GM12891 (cell line): ENCODE results near the gene HDAC9.

Experiments
- POLR2A ChIP-seq: IDR thresholded peaks from 2 replicates; pipeline ENCODE4 v1.6.1; 2011; ENCODE audit warnings: low read depth, low read length, control low read depth
- POLR2AphosphoS5 ChIP-seq: IDR thresholded peaks from 2 replicates; pipeline ENCODE4 v1.6.1; 2011; ENCODE audit warnings: low read depth, low read length, control low read depth
- POU2F2 ChIP-seq: IDR thresholded peaks from 2 replicates; pipeline ENCODE4 v1.6.1; 2011; ENCODE audit warnings: low read depth, mild to moderate bottlenecking, control low read depth, low read length, moderate library complexity
- SPI1 ChIP-seq: IDR thresholded peaks from 2 replicates; pipeline ENCODE4 v1.6.1; 2011; ENCODE audit warnings: low read depth, low read length, control low read depth
- TAF1 ChIP-seq: IDR thresholded peaks from 2 replicates; pipeline ENCODE4 v1.6.1; 2011; ENCODE audit warnings: low read depth, low read length, control low read depth

DNA sequence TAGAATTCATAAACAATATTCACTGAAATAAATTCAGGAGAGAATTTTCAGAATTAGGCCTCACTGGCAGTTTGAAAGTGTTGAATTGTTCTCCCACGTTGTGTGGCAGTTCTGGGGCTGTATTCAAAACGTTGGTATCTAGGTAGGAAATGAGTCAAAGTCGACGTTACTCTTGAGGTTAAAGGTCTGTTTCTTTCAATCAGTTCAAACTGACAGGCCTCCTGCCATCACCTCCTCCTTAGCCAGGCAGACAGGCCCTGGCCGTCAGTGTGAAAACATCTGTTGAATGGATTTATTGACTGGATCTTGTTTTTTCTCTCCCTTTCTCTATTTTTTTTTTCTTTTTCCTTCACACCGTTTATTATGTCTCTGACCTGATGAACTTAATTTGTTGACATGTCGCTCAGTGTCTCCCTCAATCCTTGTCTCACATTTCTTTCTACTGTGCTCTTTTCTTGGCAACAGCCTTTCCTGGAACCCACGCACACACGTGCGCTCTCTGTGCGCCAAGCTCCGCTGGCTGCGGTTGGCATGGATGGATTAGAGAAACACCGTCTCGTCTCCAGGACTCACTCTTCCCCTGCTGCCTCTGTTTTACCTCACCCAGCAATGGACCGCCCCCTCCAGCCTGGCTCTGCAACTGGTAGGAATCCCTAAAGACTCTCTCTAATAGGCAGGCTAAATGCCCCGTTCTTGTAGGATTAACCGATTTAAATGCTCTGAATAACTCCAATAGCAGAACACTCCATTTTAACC lies 231.7 kb downstream of the HDAC9 start:
- TF ChIP-seq POLR2A (no peak), TAF1 (no peak), POLR2AphosphoS5 (no peak), SPI1 (no peak), POU2F2 (no peak)
